Activated CD4-positive, alpha-beta T cell treated with anti-CD3 and anti-CD28 coated beads for 48 hours (primary cell): ENCODE data around the gene CAMSAP3.

Source experiments
- DNase-seq: peaks from one replicate; pipeline ENCODE4 v3.0.0-alpha.2; 2020

The CAMSAP3 gene

DNA sequence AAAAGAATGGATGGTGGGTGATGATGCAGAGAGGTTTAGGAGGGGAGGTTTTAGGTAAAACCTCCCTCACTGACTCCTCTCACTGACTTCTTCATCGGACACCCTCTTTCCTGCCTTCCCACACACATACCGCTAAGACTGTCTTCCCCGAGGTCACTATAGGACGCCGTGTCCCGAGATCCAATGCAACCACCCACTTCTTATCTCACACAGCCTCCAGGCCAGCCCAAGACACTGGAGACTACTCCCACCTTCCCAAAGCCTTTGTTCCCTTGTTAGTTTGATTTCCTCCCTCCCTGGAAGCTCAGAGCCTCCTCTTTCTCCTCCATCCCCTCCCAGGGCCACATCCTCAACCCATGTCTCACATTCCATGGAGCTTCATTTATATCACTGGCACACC, 16.5 kb upstream of the CAMSAP3 start:
- no peak for DNase-seq

- DNase-seq = no peak
Observed at GRCh38 chr19:7582446-7582845, 13.2 kb upstream of the CAMSAP3 start.

DNA sequence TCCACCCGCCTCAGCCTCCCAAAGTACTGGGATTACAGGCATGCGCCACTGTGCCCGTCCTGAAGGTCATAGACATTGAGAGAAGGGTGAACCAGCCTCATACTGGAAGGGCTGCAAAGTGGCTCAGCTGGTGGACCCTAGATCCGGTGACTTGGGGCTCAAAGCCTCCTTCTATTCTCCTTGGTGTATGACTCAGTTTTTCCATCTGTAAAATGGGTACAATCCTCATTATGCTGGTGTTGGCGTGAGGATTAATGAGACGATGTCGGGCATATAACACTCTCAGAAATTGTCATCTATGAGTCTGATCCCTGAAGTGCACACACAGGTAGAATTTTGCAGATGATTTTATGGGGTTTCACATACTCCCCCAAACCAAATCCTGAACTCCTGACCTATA, 5.8 kb upstream of the CAMSAP3 start:
- no peak for DNase-seq

GRCh38 chr19:7590256-7590655, 5.4 kb upstream of the CAMSAP3 start:
- DNase-seq = no peak

GRCh38 chr19:7596211-7596937, 711 bp downstream of the CAMSAP3 start:
- DNase-seq = no peak

DNA sequence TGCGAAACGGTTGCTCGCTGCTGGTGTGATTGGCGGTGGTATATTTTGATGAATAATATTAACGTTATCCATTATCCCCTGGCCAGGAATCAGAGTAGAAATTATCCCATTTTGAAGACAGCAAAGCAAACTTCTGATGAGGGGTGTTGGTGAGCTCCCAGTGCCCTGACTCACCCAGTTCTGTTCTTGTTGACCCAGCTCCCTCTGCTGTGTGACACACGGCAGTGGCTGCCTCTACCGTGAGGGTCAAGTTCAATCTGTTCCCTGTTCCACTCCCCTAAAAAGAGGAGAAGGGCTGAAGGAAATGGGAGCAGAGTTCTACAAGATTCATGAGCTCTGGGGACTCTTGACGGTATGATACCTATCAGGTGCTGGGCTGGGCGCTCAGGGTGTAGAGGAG, 2.0 kb downstream of the CAMSAP3 start:
- DNase-seq = no peak

GRCh38 chr19:7598180-7598579, 2.5 kb downstream of the CAMSAP3 start:
- no peak for DNase-seq

DNA sequence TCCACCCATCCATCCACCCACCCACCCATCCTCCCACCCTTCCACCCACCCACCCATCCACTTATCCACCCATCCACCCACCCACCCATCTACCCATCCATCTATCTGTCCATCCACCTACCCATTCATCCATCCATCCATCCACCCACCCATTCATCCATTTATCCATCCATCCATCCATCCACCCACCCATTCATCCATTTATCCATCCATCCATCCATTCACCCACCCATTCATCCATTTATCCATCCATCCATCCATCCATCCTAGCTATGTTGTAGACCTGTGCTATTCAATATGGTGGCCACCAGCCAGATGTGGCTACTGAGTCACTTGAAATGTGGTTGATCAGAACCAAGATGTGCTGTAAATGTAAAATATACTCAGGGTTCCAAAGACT, 5.1 kb downstream of the CAMSAP3 start:
- DNase-seq = no peak

GRCh38 chr19:7602240-7602934, 6.7 kb downstream of the CAMSAP3 start:
- no peak for DNase-seq

DNA sequence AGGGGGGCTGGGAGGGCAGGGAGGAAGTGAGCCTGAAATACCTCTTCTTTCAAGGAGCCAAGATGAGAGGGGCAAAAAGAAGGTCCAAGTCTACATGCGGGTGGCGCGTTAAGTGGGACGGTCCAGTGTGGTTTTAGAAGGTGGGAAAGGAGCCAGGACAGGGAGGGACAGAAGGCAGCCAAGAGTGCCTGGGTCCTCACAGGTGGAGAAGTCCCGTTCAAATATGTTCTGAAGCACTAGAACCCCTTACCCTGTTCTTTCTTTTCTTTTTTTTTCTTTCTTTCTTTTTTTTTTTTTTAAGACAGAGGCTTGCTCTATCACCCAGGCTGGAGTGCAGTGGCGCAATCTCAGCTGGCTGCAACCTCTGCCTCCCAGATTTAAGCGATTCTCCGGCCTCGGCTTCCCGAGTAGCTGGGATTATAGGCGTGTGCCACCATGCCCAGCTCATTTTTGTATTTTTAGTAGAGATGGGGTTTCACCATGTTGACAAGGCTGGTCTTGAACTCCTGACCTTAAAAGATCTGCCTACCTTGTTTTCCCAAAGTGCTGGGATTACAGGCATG, 7.4 kb downstream of the CAMSAP3 start:
- DNase-seq = no peak

DNA sequence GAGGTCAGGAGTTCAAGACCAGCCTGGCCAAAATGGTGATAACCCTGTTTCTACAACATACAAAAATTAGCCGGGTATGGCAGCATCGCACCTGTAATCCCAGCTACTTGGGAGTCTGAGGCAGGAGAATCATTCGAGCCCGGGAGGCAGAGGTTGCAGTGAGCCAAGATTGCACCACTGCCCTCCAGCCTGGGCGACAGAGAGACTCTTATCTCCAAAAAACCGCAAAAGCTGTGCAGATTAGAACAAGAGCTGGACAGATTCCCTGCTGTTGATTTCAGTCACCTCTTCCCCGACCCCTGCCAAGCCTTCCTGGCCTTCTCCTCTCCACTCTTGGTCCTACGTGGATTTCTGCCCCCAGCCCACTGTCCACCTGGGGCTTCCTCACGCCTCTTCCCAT, 8.3 kb downstream of the CAMSAP3 start:
- no peak for DNase-seq

DNA sequence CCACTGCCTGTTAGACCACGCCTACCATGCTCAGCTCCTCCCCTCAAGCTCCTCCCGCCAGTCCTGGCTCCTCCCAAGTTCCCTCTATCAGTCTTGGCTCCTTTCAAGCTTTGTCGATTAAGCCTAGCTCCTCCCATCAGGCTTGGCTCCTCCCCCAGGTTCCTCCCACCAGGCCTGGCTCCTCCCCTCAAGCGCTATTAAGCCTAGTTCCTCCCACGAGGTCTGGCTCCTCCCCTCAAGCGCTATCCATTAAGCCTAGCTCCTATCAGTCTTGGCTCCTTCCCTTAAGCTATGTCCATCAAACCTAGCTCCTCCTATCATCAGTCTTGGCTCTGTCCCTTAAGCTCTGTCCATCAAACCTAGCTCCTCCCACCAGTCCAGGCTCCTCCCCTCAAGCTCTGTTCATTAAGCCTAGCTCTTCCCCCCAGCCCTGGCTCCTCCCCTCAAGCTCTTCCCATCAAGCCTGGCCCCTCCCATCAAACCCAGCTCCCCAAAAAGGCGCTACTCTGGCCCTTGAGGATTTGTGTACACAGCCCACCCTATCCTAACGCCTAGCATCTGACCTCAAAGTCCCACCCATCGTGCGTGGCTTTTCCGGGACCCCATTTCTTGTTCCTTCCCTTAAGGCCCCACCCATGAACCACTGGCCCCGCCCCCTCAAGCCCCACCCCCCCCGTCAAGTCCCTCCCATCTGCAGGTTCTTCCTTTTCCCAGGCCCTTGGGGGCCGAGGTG, 10.0 kb downstream of the CAMSAP3 start:
- DNase-seq = peak; percentile 69

- DNase-seq = no peak
Observed at GRCh38 chr19:7606289-7606688, 10.6 kb downstream of the CAMSAP3 start.

DNA sequence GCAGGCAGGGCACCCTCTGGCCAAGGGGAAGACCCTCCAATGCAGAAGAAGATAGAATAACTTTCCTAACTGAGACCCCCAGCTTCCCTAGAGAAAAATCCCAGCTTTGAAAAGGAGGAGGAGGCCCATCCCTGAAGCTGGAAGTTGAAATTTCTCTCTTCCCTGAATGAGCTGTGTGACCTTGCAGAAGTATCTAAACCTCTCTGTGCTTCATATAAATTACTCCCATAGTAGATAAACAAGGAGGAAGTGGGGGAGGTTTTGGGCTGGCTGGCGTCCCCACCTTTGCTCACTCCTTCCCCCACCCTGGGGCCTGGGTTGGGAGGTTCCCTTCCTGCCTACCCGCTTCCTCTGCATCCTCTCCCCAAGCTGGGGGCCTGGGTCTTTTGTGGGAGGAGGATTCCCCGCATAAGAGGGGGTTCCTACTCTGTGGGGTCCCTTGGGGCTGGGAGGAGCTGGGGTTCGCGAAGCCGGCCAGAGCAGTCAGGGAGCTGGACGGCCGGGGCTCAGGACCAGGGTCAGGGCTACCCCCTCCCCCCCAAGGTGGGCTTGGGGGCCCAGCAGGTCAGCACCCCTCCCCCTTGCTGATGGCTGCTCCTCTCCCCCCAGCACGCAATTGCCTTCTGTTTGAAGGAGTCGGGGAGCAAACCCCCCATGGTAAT, 11.7 kb downstream of the CAMSAP3 start:
- DNase-seq = no peak

DNA sequence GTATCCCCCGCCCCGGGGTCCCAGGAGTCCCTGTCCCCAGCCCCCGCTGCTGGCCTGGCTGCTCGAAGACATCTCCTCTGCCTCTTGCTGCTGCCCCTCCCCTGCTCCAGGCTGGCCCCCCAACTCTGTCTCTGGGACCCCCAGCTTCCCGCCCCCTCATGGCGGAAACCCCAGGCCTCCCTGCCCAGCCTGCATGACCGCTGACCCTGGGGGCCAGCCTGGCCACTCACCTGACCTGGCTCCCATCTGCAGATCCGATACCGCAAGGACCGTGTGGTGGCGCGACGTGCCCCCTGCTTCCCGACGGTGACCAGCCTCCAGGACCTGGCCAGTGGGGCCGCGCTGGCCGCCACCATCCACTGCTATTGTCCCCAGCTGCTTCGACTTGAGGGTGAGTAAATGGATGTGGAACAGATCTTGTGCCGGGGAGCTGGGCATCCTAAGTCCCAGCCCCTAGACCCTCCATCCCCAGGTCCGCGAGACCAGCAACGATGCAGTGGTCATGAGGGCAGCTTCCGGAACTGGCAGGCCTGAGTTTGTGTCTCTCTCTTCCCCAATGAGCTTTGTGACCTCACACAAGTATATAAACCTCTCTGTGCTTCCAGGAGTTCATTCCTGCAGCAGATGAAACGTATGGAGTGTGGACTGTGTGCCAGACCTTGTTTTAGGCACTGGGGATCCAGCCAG, 12.4 kb downstream of the CAMSAP3 start:
- no peak for DNase-seq

GRCh38 chr19:7610491-7611240, 15.0 kb downstream of the CAMSAP3 start:
- no peak for DNase-seq

DNA sequence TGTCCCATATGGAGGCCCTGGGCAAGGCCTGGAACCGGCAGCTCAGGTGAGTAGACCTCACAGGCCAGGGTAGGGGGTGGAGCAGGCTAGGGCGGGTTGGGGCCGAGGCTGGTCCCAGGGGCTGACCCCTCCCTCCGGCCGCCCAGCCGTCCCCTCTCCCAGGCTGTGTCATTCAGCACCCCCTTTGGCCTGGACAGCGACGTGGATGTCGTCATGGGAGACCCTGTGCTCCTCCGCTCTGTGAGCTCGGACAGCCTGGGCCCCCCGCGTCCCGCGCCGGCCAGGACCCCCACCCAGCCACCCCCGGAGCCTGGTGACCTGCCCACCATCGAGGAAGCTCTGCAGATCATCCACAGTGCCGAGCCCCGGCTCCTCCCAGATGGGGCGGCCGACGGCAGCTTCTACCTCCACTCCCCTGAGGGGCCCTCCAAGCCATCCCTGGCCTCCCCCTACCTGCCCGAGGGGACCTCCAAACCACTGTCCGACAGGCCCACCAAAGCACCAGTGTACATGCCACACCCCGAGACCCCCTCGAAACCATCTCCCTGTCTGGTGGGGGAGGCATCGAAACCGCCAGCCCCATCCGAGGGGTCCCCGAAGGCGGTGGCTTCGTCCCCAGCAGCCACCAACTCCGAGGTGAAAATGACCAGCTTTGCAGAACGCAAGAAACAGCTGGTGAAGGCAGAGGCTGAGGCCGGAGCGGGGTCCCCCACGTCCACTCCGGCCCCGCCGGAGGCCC, 16.0 kb downstream of the CAMSAP3 start:
- DNase-seq = no peak

DNA sequence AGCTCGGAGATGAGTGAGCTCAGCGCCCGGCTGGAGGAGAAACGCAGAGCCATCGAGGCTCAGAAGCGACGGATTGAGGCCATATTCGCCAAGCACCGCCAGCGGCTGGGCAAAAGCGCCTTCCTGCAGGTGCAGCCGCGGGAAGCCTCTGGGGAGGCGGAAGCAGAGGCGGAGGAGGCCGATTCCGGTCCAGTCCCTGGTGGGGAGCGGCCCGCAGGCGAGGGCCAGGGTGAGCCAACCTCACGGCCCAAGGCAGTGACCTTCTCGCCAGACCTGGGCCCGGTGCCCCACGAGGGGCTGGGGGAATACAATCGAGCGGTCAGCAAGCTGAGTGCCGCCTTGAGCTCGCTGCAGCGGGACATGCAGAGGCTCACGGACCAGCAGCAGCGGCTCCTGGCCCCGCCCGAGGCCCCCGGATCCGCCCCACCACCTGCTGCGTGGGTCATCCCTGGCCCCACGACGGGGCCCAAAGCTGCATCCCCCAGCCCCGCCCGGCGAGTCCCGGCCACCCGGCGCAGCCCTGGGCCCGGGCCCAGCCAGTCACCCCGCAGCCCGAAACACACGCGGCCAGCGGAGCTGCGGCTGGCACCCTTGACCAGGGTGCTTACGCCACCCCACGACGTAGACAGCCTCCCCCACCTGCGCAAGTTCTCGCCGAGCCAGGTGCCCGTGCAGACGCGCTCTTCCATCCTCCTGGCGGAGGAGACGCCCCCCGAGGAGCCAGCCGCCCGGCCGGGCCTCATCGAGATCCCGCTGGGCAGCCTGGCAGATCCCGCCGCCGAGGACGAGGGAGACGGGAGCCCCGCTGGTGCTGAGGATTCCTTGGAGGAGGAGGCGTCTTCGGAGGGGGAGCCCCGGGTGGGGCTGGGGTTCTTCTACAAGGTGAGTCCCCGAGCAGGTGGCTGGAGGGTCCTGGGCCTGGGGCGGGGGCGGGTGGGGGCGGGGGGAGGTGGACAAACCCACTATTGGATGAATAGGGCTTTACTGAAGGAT, 16.9 kb downstream of the CAMSAP3 start:
- DNase-seq = no peak

DNA sequence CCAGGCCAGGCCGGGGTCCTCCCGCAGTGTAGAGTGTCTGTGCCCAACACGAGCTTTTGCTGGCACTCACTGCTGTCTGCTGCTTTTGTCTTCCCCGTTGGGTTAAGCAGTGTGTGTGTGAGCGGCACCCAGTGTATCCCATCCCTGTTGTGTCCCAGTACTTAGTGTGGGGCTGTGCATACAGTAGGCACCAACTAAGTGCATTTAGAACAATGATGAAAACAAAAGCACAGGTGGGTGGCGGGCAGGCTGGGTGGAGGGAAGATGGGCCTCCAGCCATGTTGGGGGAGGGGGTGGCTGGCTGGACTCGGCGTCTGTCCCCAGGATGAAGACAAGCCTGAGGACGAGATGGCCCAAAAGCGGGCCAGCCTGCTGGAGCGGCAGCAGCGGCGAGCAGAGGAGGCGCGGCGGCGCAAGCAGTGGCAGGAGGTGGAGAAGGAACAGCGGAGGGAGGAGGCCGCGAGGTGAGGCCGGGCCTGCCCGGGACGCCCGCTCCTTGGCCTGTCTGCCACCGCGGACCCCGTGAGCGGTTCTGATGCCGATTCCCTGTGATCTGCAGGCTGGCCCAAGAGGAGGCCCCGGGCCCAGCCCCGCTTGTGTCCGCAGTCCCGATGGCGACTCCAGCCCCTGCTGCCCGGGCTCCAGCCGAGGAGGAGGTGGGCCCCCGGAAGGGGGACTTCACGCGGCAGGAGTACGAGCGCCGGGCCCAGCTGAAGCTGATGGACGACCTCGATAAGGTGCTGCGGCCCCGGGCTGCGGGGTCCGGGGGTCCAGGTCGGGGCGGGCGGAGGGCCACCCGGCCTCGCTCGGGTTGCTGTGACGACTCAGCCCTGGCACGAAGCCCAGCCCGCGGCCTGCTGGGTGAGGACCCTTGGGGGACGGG, 19.4 kb downstream of the CAMSAP3 start:
- no peak for DNase-seq
